Activated gamma-delta T cell treated with Interleukin-2 at 50 U/mL for 16 hours (primary cell): ENCODE measurements around the gene ENPP6.
A peak's percentile ranks its signal among the peaks of the same experiment; 100 is the strongest.

ENCODE experiments used
- DNase-seq: peaks from one replicate; pipeline ENCODE4 v3.0.0-alpha.2; 2020

Gene ENPP6

DNA sequence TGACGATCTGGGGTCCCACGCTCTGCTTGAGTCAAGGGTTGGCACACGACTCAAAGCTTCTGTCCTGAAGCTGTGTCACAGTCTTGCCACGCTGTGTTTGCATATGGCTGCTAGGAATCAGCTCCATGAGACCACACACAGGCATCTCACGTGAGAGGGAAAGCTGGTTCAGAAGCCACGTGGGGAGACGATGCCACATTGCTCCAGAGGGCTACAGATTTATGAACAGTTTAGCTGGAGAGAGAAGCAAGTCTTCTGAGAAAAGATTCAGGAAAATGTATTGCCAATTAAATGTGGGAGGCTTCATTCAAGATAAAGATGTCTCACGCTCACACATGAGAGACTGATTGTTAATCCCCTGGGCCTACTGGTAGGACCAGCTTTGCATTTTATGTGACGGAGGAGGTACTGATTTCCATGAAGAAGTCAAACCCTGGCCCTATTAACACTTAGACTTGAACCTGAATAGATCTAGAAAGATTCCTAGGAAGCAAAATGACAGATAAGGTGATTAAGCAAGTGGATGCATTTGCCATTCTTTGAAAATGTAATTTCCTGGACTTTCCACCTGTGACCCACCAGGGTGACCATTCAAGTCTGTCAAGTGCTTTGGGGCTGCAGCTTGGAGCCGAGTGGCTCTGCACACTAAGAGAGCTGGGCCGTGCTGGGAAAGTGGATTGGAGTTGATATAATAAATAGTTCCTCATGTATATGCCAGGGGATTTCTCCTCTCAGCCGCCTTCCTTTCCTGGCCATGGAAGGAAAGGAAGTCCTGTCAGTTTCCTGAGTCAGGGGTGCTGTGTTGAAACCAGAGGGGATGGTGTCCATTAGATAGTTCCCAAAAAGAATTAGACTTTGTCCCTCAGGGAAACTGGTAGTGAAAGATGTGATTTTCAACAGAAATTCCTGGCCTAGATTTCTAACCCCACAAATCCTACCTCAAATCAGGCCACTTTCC lies 29.0 kb downstream of the ENPP6 start:
- no peak for DNase-seq

DNA sequence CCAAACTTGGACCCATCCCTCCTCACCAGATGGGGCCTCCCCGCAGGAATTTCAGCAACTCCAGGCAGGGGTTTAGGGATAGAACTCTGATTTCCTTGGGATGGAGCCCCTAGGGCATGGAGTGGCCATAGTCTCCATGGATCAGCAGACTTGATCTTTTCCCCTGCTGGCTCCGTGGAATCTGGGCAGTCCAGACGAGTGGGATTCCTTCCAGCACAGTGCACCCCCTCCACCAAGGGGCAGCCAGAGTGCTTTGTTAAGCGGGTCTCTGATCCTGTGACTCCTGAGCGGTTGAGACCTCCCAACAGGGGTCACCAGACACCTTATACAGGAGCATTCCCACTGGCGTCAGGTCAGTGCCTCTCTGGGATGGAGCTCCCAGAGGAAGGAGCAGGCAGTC lies 40.4 kb downstream of the ENPP6 start:
- DNase-seq, result no peak

DNA sequence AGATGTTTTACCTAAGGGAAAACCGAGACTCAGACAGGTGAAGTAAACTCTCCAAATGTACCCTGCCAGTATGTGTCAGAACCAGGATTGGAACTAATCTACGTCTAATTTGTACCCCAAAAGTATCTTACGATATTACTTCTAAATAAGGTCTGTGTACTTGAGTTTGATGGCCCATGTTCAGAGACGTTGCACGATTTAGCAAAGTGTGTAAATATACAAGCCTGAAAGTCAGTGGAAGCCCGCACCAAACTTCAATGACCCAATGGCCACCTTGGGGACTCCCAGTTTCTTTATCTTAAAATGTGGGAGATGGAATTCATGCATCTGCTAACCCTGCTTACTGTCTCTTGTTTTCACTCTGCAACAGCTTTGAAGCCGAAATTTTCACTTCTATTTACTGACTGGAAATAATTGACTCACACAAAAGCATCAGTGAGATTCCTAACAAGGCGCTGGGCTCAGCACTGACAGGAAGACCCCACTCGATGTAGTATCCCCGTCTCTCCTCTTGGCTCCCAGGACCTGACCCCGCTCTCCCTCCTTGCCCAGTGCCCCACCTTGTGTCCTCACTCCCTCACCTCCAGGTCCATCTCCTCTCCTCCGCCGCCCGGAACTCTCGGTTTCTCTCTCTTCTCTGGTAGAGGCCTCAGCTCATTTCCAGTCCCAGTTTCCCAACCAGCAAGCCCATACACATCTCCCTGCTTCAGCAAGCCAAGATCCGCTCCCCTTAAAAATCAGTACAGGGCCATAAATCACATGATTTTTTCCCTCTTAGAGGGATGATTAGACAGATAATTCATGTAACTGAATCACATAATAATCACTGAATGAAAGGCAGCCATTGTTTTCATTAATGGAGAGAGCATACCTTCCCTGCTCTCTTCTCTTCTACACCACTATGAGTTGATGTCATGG lies 42.8 kb downstream of the ENPP6 start:
- no peak for DNase-seq

DNA sequence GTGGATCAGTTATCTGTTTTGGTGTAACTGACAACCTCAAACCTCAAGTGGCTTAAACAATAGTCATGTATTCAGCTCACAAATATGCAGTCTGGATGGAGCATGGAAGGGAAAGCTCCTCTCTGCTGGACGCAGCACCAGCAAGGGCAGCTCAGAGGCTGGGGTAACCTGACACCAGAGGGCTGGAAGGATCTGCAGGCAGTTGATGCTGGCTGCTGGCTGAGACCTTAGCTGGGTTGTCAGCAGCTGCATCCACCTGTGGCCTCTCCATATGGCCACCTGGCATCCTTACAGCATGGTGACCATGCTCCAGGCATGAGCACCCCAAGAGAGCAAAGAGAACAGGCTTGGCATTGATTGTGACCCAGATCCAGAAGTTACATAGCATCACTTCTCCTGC lies 46.7 kb downstream of the ENPP6 start:
- no peak for DNase-seq

DNA sequence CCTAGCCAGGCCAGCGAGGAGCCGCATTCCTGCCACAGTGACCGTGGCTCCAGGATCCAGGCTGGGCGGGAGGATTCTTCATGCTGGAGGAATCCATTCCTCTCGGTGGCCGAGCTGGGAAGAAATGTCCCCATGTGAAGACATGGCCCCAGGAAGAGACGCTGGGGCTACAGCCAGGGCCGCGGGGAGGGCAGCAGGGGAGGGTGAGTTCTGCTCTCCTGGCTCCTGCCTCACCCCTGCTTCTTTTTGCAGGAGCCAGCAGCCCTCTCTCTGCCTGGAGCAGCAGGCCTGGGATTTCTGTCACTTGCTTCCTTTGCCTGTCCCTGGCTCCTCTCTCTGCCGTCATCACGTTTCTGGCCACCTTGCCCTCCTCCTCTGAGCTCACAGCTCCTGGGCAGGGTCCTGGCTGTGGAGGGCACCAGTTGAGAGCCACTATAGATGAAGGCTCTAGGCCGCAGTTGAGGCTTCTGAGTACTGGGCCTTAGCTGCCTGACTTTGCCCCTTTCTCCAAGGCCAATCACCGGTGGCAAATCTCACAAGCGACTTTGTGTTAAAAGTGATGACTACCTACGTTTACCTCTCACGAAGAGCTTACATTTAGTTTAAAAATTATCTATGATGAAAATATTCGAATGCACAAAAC lies 48.3 kb downstream of the ENPP6 start:
- no peak for DNase-seq

DNA sequence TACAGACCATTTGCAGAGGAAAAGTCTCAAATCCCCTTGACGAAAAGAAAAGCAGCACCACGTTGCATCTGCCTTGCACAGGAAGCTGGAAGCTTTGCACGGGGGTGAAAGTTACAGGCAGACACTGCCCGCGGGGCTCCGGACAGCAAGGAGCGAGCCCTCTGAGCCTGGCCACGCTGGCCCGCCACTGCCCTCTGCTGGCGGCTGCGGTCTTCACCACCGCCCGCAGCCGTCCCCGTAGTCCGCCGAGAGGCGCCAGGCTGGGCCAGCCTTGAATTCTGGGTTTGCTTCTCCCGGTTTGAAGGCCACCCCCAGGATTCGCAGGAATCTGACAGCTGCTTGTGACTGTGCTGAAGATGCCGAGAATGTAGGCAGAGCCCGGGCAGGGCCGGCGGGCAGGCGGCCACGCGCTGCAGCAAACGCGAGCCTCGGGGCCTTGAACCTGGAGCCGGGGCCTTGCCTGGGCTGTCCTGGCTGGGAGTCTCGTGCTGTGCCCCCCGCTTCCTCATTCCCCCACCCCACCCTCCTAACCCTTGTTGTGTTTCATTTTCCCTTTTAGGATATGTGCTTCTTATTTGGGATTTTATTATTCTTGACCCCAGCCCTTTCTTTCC lies 49.2 kb downstream of the ENPP6 start:
- DNase-seq, result peak; percentile 38

DNA sequence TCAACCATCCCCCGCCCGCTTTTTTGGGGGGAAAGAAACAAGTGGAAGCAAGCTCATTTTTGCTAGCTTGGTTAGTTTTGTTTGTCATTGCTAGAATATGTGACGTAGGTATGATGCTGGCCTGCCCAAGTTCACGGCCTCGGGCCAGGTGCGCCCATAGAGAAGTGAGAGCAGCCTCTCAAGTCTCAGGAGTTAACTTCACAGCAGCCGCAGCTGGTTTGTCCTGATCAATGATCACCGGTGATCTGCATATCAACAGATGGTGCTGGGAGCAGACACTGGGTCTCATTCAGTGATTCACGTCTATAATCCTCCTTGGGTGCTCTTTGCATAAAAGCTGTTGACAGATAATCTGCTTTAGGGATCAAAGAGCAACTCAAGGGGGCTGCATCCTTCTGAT lies 50.1 kb downstream of the ENPP6 start:
- no peak for DNase-seq

DNA sequence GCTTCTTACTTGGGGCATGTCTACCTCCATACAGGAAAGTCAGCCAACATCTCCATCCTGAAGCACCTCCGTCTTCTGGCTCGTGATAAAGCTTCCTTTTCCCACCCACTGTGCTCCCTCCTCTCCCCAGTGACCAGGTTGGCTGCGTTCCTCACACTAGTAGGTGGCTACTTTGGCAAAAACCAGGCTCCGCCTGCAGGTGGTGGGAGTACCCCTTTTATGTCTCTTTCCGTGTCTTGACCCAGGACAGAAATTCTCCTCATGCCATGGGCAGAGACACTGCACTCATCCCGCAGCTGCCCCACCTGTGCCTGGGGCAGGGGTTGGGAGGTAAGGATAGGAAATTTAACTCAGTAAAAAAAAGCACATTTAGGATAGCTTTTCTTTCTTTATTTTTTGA lies 50.9 kb downstream of the ENPP6 start:
- DNase-seq, result no peak

DNA sequence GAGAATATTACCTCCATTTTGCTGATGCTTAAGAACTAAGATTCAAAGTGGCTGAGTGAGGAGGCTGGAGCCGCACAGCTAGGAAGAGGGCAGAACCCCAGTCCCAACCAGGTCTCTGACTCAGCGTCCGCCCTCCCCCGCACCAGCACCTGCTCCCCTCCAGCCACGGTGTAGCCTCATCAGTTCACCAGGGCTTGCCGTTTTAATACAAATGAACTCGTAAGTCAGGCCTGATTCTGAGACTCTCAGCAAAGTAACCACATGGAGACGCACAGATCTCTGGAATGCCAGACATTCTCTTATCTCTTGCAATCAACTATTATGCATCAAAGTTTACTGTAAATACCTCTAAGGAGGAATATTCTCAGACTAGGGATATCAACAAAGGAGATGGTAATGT lies 52.4 kb downstream of the ENPP6 start:
- DNase-seq, result no peak

DNA sequence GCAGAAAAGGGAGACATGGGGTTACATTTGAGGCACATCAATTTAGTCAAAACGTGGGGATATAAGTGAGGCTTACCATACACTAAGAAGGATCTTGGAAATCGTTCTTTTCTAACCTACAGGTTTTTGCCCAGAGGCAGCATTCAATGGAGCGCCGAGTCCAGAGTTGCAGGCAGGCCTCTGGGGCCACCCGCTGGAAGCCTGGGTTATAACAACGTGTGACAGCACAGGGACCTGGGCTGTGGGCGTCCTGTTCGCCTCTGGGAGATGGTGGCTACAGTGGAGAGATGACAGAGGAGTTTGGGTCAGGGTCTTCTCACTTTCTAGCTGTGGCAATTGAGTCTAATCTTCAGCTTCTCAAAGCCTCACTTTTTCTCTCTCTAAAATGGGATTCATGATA lies 53.9 kb downstream of the ENPP6 start:
- DNase-seq, result no peak

DNA sequence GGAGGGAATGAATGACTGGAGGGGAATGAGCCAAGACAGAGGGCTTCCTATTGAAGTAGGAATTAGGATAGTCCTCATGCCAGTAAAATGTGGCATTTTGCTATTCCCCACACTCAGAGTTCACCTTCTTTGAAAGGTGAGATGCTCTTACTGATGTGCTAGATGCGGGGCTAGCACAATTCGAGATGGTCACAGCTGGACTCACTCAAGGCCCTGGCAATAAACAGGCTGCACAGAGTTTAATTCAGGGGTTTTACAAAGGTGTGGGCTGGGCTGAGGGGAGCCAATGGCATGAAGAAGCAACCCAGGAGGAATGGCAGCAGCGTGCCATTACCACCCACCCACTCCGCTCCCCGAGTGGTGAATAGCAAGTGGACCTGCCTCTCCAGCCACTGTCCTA lies 55.1 kb downstream of the ENPP6 start:
- DNase-seq, result no peak

DNA sequence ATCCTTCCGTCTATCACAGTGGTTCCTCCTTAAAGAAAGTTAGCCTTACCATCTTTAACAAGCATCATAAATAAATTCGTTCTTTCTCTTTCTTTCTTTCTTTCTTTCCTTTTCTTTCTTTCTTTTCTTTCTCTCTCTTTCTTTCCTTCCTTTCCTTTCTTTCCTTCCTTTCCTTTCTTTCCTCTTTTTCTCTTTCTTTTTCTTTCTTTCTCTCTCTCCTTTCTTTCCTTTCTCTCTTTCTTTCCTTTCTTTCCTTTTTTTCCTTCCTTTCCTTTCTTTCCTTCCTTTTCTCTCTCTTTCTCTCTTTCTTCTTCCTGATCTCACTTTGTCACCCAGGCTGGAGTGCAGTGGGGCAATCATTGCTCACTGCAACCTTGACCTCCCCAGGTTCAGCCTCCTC lies 60.4 kb downstream of the ENPP6 start:
- DNase-seq, result no peak

DNA sequence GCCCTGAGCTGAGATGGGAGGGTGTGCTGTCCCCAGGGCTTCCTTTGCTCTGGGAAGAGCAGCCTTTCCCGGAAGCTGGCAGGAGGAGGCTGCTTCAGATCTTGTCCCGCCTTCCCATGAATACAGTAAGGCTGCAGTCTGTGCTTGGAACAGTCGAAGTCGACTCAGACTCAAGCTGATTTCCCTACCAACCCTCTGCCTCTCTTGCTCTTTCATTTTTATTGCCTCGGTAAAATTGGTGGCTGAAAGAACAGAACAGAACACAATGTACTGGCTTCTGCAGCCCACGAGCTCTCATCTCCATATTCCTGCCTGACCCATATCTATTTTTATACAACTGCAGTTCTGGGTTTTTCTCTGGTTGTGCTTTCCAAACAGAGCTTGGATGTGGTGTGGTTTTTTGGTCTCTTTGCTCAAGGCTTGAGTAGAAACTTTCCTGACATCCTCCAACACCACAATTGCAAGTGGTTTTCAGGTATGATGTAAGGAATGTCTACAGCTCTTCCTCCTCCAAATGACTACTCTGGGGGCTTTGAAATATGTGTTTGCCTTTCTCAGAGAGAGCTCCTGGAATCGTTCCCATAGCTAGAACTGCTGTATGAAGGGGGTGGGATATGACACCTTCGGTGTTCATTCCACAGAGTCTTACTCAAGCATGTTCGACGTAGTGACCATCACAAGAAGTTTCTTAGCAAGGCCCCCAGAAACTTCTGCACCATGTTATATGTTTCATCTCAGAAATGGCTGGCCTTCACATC lies 61.3 kb downstream of the ENPP6 start:
- DNase-seq, result no peak

DNA sequence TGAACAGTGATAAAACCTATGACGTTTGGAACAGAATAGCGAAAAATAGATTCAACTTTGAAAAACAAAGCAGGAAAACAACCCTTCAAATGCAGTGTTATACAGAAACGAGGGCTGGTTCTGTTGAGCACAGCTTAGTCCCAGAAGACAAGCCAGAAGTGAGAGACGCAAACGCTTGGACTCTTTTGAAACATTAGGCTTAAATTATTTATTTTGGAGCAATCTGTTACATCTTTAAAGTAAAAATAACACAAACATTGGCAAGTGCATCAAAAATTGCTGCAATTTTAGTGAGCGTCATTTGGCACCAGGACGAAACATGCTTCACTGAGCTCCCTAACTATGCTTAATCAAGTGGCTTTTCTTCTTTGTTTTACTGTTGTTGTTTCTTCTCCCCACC lies 63.5 kb downstream of the ENPP6 start:
- no peak for DNase-seq

DNA sequence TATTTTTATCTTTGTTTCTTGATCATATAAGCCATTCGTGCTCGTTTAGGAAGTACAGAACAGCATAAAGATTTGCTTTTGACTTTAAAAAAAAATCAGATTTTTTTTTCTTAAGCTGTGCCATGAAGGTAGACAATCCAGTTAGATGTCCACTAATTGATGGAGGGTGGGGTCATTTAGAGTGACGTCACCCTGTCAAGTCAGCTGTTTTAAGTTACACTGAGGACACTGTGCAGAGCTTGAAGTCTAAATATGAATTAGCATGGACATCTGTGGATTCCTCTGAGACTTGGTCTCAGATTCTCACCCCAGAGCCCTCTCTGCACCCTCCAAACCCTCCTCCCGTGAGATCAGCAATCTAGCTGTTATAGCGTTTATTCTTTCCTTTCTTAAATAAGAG lies 63.9 kb downstream of the ENPP6 start:
- DNase-seq, result no peak

DNA sequence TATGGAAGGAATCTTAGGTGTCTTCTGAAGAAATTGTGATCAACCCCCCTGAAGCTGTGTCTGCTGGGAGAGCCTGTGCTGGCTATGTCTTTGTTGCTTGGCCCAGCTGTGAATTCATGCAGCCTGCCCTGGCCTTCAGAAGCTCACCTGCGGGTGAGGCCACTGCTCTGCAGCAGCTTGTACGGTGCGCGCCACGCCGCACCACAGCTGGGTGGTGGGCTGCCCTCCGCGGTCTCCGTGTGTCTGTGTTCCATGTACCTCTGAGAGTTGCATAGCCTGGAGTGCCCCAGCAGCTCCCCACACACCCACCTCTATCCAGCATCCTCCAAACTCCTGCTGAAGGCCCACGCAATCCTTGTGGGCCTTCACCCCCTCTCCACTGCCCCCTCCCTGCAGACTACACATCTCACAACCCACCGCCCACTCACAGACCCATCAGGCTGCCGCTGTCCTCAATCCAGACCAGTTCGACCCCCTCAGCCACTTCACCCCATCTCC lies 65.6 kb downstream of the ENPP6 start:
- no peak for DNase-seq

DNA sequence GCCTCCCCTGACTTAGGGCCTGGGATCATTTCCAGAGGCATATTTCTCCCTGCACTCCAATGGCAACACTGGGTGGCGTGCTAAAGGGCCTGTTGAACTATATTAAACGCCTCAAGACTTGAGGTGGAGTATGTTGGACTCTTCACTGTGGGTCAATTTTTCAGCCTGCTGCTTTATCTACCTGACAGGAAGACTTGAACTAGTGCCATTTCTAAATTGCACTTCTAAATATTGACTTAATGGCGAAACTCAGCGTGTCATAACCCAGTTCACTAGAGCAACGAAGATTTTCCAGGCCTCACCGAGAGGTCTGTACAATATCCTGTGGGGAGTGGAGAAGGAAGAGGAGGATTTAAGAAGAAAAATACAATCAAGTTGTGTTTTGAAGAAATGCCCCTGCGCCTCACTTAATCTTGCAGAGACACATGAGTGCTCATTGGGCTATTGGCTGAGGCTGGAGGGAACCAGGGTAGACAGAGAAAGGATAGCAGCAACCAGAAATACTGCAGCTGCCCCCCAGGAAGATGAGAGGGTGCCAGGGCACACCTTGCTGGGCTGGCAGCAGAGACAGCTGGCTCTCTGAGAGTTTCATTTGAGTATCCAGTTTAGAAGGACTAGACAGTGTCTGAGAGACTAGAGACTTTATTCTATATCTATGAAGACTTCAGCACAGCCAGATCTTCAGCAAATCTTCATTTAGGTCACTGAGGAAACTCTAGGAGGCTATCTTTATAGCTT lies 67.4 kb downstream of the ENPP6 start:
- no peak for DNase-seq

DNA sequence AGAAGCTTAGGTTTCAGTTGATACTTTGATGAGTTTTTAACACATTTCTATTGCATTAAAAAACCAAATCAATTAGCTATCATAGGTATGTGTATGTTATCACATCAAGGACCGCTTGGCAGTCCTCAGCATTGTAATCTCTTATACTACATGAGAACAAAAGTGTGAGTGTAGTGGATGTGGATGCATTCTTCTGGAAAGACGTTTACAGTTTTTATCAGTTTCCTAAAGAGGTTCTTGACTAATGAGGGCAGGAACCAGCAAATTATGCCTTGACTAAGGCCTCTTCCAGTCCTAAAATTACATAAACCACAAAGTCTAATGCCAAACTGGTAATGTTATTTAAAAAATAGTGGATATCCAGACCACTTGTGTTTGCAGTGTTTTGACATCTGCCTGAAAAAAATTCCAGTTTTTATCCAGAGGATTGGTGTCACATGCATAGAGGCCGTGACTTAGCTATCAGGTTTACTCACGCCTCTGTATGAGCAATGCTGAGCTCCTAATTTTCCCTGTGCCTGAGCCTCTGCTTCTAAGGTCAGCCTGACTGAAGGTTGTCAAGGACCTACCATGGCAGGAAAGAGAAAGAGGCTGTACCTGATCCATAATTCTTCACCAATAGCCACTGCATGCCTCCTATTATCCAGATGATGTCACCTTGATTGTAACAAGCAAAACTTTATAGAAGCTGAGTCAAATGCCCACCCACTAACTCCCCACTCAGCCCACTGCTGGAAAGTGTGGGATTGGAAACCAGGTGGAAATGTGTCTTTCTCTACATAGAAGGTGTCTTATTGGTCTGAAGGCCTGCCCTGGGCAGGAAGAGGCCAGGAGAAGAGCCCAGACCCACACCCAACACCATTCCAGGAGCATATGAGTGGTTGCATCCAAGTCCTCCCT lies 68.7 kb downstream of the ENPP6 start:
- DNase-seq, result no peak

DNA sequence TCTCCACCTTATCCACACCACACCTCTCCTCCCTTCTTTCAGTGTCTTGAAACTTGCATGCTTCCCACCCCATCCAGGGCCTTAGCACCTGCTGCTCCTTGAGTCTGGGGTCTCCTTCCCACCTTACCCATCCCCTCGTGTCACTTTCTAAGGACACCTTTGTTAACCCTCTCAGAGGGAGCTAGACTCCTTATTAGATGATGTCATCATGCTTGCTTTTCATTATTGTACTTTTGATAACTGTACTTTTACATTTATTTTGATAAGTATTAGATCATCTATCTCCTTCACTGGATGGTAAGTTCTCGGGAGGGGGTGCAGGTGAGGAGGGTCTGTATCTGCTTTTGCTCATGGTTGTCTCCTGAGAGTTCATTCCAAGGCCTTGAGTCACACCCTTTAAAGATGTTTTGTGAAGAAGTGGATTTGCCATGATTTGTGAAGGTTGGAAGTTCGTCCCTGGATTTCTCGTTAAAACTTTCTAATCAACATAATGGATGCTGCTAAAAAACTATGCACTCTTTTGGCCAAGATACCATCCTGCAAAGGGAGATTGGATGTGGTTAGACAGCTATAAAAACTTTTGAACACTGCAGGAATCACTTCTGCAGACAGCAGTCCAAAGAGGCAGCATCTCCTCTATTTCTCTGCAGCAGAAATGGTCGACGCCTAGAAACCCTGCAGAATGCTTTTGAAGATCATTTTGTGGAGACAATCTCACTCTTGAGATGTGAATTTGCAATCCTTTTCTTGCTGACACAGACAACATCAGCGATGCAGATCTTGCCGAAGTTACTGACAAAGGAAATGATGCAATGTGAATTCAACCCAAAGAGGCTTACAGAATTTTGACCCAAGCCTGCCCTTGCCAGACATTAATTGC lies 69.6 kb downstream of the ENPP6 start:
- DNase-seq, result no peak
